Limb (tissue), 2 donors: ENCODE results near the gene WWTR1.

ENCODE experiments used
- DNase-seq, 2 donors: peaks; one replicate each; pipeline ENCODE4 v3.0.0-alpha.2; 2016; ENCODE audit errors: extremely low spot score in 2 of 2

Gene WWTR1

GRCh38 chr3:149657926-149658743, at the start of gene WWTR1:
Gene WWTR1 (minus strand): TSS chr3:149658025. CDS start chr3:149657306, 719 bp downstream.
- peak; percentile 92 to 96 for DNase-seq

DNA sequence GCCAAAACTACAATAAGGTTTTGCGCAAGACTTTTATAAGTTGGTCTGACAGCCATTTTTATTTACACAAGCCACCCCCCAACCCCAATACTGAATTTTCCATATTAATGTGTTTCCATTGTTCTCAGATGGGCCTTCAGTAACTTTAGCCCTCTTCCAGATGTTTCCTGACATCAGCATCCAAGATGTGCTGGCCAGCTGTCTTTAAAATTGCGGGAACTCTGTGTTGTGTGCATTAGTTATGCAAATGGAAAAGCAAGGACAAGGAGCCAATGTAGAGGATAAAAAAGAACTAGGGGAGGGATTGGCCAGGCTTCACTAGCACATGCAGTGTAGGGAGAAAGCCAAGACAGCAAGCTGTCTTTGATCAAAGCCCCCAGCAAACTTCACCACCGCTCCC, 49.1 kb upstream of the WWTR1 start:
- DNase-seq: peak; percentile 51 to 93

DNA sequence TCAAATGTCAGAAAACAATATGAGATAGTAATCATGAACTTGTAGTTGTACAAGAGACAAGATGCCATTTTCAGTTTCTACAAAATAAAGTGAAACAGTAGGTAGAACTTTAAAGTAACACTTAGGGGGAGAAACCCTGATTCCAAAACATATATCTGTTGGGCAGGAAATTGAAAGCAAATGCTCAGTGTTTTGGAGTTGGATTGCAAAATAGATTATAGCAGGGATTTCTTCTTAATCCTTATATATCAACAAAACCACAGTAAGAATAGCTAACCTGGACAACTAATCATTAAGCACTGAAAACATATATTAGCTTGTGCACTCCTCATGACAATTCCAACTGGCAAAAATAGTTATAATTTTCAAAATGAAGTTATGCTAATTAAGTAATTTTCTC, 47.6 kb upstream of the WWTR1 start:
- DNase-seq: no peak

- no peak for DNase-seq
These were observed 45.6 kb upstream of the WWTR1 start for GRCh38 chr3:149703466-149703865.

DNA sequence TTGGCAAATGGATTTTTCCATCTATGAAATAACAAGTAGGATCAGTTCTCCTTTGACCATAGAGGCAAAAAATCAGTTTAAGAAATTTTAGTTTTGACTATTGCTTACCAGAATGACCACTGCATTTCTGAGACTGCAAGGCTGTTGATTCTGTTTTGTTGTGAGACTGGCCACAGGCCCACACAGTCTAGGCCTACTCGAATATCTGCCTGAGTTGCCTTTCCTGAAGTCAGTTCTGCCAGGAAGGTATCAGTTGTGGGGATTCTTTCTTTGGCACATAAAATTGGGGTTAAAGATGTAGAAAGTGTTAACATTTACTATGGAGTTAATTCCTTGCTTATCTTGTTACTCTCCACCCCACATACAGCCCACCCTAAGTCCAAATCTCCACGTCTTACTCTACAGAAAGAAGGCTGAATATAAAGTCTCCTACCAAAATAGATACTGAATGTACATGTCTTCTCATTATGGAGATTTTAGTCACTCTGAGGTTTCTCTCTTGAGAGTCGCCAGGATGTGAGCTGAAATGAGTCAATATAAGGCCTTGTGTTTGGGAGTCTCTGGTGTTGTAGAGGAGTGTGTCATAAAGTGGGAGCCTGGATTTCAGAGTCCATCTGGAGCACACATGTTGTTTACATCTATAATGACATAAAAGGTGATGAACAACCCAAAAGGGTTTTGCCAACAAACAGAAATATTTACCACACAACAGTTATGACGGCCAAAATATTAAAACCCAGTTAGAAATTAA, 45.0 kb upstream of the WWTR1 start:
- peak in 1 of 2 donors; percentile 42 for DNase-seq

GRCh38 chr3:149701977-149702350, 44.1 kb upstream of the WWTR1 start:
- DNase-seq: no peak

DNA sequence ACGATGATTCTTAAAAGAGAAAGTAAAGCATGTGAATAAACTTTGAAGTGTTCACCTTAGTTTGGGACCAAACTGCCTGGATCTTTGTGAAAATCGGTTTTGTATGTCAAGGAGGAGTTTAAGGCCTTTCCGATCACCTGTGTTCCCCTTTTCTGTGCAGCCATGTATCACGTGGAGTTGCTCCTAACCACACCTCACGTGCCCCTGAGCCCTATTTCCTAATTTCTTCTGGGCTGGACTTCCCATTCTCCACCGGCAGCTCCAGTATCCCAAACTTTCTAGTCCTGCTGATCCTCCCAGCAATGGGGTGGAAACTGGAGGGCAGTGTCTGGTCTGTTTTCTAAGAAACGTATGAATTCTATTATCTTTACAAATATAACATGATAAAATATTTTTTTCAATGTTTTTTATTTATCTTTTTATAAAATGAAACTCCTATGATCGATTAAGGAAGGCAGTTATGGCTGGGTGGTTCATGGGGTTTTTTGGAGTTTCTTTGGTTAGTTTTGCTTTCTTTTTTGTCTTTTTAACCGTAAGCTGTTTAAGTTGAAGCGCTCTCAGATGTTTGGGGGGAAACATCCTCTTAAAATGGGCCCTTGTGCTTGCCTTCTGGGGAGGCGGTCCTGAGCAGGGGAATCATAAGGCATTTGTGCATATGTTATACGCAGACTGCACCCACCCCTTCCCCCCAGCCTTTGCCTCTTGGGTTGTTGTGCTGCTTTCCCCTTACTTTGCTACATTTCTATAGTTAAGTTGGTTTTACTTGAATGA, 43.6 kb upstream of the WWTR1 start:
- DNase-seq: no peak

DNA sequence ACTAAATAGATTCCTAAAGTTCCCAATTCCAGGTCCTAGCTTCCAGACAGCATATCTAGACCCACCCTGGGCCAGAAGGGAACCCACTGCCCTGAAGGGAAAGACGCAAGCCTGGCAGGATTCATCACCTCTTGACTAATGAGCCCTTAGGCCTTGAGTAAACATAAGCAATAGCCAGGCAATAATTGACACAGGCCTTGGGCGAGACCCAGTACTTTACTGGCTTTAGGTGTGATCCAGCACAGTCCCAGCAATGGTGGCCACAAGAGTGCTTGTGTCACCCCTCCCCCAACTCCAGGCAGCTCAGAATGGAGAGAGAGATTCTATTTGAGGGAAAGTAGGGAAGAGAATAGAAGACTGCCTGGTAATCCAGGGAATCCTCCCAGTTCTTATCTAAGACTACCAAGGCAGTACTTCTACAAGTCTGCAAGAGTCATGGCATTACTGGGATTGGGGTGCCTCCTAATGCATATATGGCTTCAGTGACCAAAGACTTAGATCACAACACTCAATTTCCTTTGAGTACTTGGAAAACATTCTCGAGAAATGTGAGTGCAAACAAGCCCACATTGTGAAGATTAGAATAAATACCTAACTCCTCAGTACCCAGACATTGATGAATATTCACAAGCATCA, 30.4 kb upstream of the WWTR1 start:
- no peak for DNase-seq

- no peak for DNase-seq
These were observed 29.2 kb upstream of the WWTR1 start for GRCh38 chr3:149686996-149687395.

DNA sequence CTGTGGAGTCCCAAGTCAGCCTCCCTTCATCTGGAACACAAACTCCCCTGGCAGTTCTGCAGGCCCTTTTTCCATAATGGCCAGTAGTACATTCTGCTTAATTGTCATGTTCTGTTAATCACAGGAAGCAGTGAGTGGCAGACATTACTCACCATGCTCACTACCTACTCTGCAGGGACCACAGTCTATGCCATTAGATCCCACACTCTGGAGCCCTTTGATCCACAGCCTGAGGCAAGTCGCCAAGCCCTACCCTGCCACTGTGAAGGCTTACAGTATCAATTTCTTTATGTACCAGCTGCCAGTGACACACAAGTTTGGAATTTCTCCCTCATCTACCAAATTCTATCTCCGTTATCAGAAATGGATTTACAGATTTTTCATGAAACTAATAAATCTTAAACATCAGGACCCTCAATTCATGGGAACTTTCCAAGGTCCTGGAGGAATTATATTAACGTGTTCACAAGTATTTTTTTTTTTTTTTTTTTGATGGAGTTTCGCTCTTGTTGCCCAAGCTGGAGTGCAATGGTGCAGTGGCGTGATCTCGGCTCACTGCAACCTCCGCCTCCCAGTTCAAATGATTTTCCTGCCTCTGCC, 20.6 kb upstream of the WWTR1 start:
- DNase-seq: no peak

GRCh38 chr3:149673393-149673792, 15.6 kb upstream of the WWTR1 start:
- DNase-seq: no peak

DNA sequence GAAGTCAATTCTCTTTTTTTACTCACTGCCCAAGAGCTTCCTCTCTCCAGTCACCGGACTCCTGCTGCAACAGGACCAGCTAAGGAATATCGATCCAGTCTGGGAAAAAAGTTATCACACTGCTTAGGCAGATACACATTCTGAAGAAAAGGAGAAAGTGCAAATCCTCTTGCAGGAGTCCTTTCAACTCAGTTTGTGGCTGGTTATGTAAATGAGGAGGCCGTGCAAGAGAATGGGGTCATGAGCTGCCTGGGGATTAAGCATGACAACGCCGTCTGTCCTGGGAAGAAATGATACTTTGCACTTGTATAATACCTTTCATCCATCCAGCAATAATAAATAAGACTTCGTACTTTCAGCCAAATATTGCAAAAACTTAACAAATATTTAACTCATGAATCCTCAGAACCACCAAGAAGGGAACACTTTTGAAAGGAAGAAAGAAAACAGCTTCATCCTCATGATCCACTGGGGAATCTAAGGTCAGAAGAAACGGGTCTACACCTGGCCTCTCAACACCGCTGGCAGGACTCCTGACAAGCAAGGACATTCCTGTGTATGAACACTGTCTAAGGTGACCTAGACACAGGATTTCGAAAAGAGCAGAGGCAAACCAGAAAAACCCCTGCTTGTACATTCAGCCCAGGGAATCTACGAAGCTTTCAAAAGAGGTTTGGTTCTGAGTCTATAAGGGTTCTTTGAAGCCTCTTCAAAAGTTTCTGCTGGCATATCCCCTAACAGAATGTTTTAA, 13.1 kb upstream of the WWTR1 start:
- no peak for DNase-seq

- DNase-seq: no peak
These were observed 9.8 kb upstream of the WWTR1 start for GRCh38 chr3:149667576-149667975.

DNA sequence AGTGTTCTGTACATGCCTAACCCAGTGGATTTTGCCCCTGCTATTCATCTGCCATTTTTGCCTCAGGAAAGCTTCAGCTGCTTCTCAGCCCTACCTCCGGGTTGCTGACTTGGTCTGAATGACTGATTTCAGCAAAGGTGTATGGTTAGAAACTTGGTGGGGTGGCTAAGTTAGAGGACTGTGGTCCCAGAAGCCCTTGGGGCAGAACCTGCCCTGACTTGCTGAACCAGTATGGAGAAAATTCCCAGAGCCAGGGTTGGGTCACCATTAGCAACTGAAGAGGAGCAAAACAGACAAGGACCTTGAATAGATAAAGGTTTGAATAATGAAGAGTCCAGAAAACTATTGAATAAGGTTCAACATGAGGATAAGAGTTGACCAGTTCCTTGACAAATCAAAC, 6.1 kb upstream of the WWTR1 start:
- no peak for DNase-seq

DNA sequence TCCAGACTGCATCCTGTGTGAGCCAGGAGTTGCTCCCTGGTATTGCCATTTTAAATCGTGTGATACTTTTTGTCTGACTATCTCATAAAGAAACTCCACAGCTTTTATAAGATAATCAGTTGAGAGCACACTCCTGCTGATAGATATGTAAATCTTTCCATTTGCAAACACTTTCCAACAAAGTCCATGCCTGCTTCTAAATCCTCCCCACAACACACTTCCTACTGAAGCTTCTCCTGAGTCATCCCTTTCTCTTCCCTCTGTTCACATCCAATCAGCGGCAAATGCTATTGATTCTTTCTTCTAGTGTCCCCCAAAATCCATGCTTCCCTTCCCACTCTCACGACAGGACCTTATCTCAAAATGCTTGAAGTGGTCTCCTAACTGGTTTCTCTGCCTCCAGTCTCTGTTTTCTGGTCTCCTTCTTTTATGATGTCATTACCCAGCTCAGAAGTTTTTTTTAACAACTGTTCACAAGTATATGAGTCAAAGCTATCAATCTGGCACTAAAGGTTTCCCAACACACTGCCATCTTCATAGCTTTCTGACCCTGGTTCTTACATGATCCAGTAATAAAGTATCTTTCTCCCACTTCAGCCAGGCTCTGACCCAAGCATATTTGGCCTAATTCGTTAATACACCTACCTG, 4.5 kb upstream of the WWTR1 start:
- no peak for DNase-seq

- no peak for DNase-seq
These were observed 2.6 kb upstream of the WWTR1 start for GRCh38 chr3:149660462-149660861.

GRCh38 chr3:149658744-149659497, 1.1 kb upstream of the WWTR1 start:
- DNase-seq: peak; percentile 30 to 77

- no peak for DNase-seq
These were observed 402 bp downstream of the WWTR1 start for GRCh38 chr3:149657321-149657925.
